Hematopoietic multipotent progenitor cell treated with erythropoietin and hydrocortisone succinate and interleukin-3 and kit ligand, for 15 days (in vitro differentiated cells): ENCODE results near the gene FMNL2.

Source experiments
- DNase-seq: peaks from one replicate; pipeline ENCODE4 v3.0.0-alpha.2; 2015; ENCODE audit warnings: low spot score

FMNL2 gene

GRCh38 chr2:152558158-152558984 lies 223.4 kb downstream of the FMNL2 start:
- no peak for DNase-seq

DNA sequence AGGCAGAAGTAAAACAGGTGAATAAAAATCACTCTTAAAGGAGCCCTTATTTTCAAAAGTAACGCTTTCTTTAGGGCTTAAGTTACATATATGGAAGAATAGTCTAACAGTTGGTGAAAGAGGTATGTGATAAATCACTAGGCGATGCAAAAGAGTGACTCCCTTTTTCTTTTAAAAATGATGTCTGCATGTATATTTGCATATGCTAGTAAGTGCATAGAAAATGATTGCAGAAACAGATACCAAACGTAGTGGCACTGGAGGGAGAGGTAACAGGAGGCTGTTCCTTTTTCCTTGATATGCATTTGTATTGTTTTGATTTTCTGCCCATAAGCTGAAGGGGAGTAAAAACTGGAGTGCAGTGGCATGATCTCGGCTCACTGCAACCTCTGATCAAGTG lies 224.0 kb downstream of the FMNL2 start:
- no peak for DNase-seq

DNA sequence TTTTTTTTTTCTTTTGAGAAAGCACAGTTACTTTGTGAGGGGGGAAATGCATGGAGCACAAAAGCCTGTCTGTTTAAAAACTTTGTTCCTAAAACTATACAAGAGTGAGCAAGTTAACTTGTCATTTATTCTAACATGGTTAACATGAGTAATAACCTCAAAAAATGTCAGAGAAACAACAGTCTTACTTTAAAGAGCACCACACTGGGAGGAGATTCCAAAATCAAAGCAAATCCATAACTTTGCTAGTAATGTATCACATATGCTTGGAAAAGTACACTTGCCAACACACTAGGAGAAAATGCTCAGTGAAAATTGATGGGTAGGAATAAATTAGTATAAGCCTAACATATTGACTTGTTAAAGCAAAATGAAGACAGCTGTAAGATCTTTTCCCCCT lies 225.2 kb downstream of the FMNL2 start:
- no peak for DNase-seq

GRCh38 chr2:152560873-152561595 lies 226.1 kb downstream of the FMNL2 start:
- no peak for DNase-seq

GRCh38 chr2:152562198-152562884 lies 227.4 kb downstream of the FMNL2 start:
- no peak for DNase-seq

DNA sequence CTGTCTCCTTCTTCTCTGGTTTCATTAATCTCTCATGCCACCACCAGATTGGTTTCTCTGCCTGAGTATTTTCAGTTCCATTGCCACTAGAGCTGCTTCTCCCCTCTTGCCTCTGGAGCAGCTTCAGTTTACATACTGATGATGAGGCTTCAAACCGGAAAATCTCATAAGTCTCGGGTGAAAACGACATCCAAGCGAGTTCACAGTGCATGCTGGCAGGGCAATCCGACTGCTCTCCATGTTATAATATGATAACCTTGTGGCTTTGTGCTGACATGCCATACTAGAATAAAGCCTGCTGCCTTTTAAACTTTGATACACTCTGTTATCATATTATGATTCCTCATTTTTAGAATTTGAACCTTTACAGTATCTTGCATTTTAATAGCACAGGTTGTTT lies 228.8 kb downstream of the FMNL2 start:
- no peak for DNase-seq

- no peak for DNase-seq
Observed at GRCh38 chr2:152564754-152565551, 230.0 kb downstream of the FMNL2 start.

GRCh38 chr2:152565884-152566727 lies 231.1 kb downstream of the FMNL2 start:
- DNase-seq, result no peak

DNA sequence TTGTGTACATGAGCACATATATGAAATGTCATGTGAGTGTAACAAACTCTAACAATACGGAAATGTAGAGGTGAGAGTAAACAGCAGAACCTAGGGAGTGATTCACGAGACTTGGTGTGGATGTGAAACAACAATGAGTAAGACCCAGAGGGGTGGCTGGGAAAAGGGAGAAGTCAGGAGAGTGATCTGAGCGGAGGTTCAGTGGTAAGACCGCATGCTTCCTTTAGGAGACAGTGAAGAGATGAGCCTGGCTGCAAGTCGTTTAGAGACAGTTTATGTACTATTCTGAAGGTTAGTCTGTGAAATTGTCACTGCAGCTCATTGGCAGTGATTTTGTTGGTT lies 231.7 kb downstream of the FMNL2 start:
- no peak for DNase-seq

GRCh38 chr2:152568531-152568930 lies 233.6 kb downstream of the FMNL2 start:
- DNase-seq, result no peak

- no peak for DNase-seq
Observed at GRCh38 chr2:152569186-152569585, 234.2 kb downstream of the FMNL2 start.

DNA sequence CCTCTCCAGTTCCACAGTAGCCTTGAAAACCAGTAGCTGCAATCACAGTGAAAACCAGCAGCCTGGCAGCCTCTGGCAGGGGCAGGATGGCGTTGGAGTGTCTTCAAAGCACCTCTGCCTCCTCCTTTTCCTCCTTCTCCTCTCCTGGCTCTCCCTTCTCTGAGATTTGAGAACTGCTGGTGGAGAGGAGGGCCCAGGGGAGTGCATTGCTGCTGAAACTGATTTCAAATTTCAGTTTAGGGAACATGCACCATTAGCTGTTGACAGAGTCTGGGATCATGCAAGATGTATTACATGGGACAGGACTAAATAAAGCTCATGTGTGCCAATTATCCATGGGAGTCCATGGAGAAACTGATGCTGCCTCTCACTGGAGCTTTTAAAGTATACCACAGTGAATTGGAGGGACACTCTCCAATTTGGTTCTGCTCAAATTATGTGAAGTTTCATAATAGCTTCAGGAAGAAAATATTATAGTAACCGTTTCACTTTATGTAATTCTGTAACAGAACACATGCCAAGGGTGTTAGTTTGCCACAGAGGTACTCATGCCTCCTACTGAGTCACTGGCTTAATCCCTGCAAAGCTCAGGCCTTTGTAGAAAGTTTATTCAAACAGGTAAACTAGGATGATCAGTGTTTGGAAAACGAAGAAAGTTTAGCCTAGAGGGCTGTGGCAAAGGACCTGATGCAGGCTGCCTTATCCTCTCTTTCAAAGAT lies 236.2 kb downstream of the FMNL2 start:
- DNase-seq, result no peak

DNA sequence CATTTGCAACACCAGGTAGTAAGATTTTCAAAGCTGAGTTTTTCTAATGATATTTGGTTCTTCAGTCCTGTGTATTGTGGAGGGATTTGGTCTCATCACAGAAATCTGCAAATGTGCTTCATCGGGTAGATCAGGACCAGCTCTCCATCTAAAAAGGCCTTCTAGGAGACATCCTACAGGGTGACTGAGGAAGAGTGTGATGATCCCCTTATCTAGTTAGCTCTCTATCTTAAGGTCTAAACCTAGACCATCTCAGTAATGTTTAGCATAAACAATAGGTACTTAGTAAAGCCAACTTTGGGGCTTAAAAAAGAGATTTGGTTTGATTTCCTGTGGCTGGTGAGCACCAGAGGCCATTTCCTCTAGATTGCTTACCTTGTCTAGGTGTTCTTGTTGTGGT lies 237.1 kb downstream of the FMNL2 start:
- DNase-seq, result no peak

DNA sequence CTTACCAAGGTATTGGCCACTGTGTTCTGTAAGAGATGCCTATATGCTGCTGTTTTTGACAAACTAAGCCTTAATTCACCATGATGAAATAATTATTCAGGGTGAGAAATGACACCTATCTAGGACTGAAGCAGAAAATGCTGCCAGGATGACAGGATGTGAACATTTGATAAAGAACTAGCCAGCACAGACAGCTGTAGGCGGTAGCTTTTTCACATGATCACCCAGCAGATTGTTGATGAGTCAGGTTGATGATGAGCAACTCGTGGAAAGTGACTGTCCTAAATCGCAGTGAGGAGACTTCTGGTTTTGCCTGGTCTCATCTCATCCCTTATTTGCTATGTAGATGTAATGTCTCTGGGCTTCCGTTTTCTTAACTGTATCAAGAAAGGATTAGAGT lies 238.2 kb downstream of the FMNL2 start:
- DNase-seq, result peak; percentile 98

- DNase-seq, result no peak
Observed at GRCh38 chr2:152577579-152577978, 242.6 kb downstream of the FMNL2 start.

- DNase-seq, result no peak
Observed at GRCh38 chr2:152578573-152578972, 243.6 kb downstream of the FMNL2 start.

DNA sequence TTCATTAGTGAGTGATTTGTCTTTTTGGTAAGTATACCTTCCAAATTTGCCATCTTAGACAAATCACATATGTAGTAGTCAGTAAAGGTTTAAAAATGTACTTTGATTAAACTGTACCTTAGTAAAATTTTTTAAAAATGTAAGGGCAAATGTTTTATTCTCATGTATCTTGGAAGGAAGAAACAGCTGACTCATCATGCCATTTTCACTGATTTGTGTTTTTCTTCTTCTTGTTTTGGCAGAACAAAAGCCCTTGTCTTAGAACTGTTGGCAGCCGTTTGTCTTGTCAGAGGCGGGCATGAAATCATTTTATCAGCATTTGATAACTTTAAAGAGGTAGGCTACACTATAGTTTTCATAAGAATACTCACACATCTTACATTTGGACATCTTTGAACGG lies 245.7 kb downstream of the FMNL2 start:
- DNase-seq, result no peak

DNA sequence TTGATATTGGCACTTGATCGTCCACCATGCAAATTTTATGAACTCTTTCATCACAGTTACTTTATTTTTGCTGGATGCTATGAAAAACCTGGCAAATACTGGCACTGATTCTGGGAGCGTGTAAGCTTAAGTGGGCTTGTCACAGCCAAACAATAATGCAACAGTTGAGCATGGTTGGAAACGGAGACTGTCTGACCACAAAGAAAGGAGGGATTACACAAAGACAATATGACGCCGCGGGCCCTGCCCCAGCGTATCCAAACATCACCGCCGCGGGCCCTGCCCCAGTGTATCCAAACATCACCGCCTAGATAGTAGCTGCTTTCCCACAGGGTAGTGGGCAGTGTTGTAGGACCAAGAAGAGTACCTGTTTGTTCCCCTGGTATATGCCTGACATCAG lies 246.4 kb downstream of the FMNL2 start:
- DNase-seq, result no peak

GRCh38 chr2:152582081-152582480 lies 247.1 kb downstream of the FMNL2 start:
- DNase-seq, result no peak

DNA sequence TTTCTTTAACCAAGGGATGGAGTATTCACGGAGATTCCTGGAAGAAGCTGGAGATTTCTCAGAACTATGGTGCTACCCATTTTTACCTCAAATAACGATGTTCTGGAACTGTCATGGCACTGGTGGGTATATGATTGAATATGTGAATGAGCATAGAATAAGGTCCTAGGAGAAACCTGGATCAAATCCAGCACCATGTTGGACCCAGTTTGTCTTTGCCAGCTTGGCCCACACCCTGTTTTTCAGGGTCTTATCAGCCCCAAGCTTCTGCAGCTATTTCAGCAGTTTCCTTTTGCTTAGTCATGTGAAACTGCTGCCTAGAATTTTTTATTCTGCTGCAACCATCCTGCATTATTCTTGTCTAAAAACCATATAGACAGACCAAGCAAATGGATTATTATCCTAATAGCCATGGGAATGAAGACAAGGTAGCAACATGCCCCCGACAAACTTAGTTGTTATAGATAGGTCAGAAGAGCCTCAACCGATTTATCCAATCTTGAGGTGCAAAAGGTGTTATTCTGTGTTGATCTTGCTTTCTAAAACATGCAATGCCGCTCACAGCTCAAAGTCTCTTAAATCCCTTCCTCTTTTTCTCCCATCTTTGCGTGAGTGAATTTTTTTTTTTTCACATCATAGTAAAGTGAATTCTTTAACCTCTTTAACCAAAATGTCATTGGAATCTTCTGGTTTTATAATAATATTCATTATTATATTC lies 248.7 kb downstream of the FMNL2 start:
- DNase-seq, result peak; percentile 99
